ENCODE measurements around the gene CCDC112.

Gene CCDC112

GRCh38 chr5:115229606-115230005 lies 66.8 kb downstream of the CCDC112 start:
- no peak overlapping the region for H3K4me3 ChIP-seq (ENCODE audit: low read depth, low read length, poor library complexity, severe bottlenecking)
- no peaks in the 10 kb centered on the region for H3K79me2 ChIP-seq (ENCODE audit: insufficient read depth, low read length)
- H3K9me2 ChIP-seq (ENCODE audit: low read depth, low read length): no peaks in the 10 kb centered on the region
- H4K20me1 ChIP-seq (ENCODE audit: insufficient read depth, low read length): no peaks in the 10 kb centered on the region
- H3K4me1 ChIP-seq (ENCODE audit: insufficient read depth, low read length, severe bottlenecking): no peaks in the 10 kb centered on the region
- H3F3A ChIP-seq (ENCODE audit: insufficient read depth, low read length): no peaks in the 10 kb centered on the region; the same call in 1 of the 2 replicates
- H3K9me3 ChIP-seq (ENCODE audit: low read length): no peaks in the 10 kb centered on the region
- no peak overlapping the region for H3K27ac ChIP-seq (ENCODE audit: low read depth, low read length, poor library complexity, severe bottlenecking)
- H2AFZ ChIP-seq (ENCODE audit: low read length): no peak overlapping the region
- H3K27me3 ChIP-seq (ENCODE audit: insufficient read depth, low read length): no peaks in the 10 kb centered on the region
- H3K36me3 ChIP-seq (ENCODE audit: insufficient read depth, low read length): peaks cover 67% of the 10 kb centered on the region
- H3K9ac ChIP-seq (ENCODE audit: low read length): no peak overlapping the region
- no peak overlapping the region for H3K4me2 ChIP-seq (ENCODE audit: low read length)
- TF ChIP-seq EZH2 (IDR thresholded peaks at IDR 0.05; ENCODE audit: borderline replicate concordance, low read length) (no peak), CTCF (IDR thresholded peaks at IDR 0.05; ENCODE audit: low read length) (no peak)

GRCh38 chr5:115227281-115227680 lies 69.2 kb downstream of the CCDC112 start:
- no peak for TF ChIP-seq EZH2 (IDR thresholded peaks at IDR 0.05; ENCODE audit: borderline replicate concordance, low read length)
- no peak for TF ChIP-seq CTCF (IDR thresholded peaks at IDR 0.05; ENCODE audit: low read length)
- Histone ChIP-seq H3K4me3 (ENCODE audit: low read depth, low read length, poor library complexity, severe bottlenecking) (no peak overlapping the region), H2AFZ (ENCODE audit: low read length) (no peak overlapping the region)

More at GRCh38 chr5:115227281-115227680, 69.2 kb downstream of the CCDC112 start:
- Histone ChIP-seq H3K9me3 (ENCODE audit: low read length) (no peaks in the 10 kb centered on the region), H3K79me2 (ENCODE audit: insufficient read depth, low read length) (no peaks in the 10 kb centered on the region), H3F3A (ENCODE audit: insufficient read depth, low read length) (no peaks in the 10 kb centered on the region; the same call in 1 of the 2 replicates), H3K36me3 (ENCODE audit: insufficient read depth, low read length) (peaks cover 66% of the 10 kb centered on the region), H3K27me3 (ENCODE audit: insufficient read depth, low read length) (no peaks in the 10 kb centered on the region), H3K4me1 (ENCODE audit: insufficient read depth, low read length, severe bottlenecking) (no peaks in the 10 kb centered on the region), H3K27ac (ENCODE audit: low read depth, low read length, poor library complexity, severe bottlenecking) (no peak overlapping the region), H4K20me1 (ENCODE audit: insufficient read depth, low read length) (no peaks in the 10 kb centered on the region), H3K9me2 (ENCODE audit: low read depth, low read length) (no peaks in the 10 kb centered on the region), H3K9ac (ENCODE audit: low read length) (no peak overlapping the region), H3K4me2 (ENCODE audit: low read length) (no peak overlapping the region)
